HG02610 (cell line): ENCODE results near the gene RNU6-7.

Source experiments
- ATAC-seq: cut with Tn5 transposase; IDR thresholded peaks from one replicate; pipeline ENCODE4 v1.9.1; 2021; ENCODE audit warnings: mild to moderate bottlenecking, moderate library complexity; ENCODE audit not compliant: unreplicated experiment

Gene RNU6-7

DNA sequence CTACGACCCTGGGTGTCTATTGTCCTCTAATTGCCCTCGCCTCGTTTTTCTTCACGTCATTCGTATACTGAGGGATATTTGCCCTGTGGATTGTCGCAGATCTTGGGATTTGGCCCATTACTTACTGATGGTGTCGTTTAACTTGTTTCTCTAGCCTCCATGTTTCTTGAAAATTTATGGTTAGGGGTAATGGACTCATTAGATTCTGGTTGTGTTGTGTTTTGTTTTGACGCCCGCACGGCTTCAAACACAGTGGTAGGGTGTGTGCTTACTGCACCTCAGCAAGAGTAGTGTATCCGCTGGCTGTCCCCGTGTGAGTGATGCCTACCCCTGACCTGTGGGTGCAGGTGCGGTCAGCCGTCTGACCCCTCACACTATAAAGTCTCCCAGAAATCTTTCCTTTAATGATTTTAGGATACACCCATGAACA, 2.1 kb downstream of the RNU6-7 start:
- no peak for ATAC-seq

DNA sequence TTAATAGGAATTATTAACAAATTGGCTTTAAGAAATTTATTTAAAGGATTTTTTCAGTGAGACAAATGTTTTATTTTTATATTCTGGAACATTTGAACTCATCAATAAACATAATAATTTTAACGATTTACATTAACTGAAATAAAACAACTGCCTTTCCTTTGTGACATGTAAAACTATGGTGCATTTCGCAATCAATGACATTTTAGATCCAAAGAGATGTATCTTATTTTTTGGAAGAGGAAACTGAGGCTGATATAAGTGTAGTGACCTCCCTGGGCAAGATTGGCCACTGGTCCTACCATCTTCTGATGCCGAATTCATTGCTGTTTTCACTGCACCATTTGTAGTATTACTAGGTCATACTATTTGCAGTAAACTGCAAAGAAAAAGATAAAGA, 3.7 kb downstream of the RNU6-7 start:
- ATAC-seq = no peak

DNA sequence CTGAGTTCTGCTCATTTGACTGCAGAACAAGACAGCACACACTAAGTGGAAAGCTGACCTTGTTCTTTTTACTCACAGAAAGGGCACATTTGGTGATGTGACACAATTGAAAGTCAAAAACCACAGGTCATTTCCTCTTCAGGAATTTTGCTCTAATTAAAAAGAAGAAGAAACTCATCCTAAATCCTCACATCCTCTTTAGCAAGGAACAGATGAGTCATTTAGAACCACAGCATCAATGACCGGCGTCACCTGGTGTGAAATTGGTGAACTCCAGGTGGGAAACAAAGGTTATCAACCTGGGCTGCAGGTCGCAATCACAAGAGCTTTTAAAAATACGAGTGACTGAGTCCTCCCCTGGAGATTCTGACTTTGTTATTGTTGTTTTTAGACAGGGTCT, 4.1 kb downstream of the RNU6-7 start:
- peak; percentile 22 for ATAC-seq

DNA sequence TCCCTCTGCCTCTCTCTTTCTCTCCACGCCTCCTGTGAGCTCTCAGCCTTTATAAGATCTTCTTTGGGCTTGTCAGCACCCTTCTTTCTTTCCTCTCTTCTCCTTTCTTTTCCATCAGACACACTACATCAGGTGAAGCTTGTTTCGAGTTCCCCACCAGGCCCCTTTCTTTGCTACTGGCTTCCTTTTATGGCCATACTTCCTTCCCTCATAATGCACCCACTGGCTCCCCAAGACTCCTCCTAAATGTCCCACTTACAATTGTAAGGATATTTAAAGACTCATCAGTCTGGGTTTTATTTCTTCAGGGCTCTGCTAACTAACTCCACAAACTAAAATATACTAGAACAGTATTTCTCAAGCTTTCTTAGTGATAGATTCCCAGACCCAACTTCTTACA, 4.7 kb downstream of the RNU6-7 start:
- no peak for ATAC-seq

DNA sequence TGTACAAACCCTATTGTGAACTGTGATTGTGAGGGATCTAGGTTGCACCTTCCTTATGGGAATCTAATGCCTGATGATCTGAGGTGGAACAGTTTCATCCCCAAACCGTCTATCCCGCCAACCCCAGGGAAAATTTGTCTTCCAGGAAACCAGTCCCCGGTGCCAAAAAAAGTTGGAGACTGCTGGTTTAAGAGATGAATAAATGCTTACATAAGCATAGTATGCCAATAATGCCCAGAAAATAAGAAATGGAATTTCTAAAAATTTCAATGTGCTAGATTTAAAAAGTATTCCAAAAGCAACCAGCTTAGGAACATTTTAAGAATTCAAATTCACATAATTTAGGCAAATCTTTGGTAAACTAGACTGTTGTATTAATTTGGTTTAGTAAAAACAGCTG, 6.6 kb downstream of the RNU6-7 start:
- ATAC-seq = no peak

DNA sequence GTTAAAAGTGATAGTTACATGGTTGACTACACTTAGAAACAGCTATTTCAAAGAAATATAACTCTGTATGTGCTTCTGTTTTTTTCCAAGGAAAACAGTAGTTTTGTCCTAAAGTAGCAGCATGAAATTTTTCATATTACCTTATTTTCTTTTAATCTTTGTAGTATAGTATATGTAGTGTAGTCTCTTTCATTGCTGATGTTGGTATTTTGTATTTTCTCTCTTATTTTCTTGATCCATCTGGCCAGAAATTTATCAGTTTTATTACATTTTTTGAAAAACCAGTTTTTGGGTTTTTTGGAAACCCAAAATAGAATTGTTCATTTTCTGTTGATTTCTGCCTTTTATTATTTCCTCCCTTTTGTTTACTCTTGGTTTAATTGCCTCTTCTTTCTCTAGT, 7.6 kb downstream of the RNU6-7 start:
- ATAC-seq = no peak

DNA sequence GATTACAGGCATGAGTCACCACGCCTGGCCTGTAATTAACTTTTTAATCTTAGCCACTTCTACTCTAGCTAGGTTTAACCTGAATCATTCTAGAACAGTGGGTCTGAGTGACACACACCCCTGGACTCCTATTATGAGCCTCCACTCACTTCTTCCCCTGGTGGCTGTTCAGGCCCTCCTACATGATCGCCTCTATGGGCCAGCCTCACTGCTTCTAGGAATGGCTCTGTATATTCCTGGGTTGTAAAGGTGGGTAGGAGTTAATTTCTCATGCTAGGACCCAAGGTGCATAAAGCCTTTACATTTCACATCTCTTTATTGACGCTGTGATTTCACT, 9.2 kb downstream of the RNU6-7 start:
- no peak for ATAC-seq

DNA sequence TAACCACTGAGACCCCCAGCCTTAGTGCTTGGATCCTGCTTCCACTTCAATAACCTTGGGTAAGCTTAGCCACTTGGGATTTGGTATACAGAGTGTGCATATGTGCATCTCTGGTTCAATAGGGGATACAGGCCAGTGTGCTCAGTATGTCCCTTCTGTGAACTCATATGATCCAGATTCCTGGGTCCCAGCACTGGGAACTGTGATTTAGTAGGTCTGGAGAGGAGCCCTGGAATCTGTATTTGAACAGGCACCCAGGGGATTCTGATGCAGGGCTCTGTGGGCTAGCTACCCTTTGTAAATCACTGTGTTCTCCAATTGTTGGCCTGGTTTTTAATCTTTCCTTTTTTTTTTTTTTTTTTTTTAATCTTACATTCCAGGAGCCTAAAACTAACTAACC, 11.0 kb downstream of the RNU6-7 start:
- no peak for ATAC-seq

DNA sequence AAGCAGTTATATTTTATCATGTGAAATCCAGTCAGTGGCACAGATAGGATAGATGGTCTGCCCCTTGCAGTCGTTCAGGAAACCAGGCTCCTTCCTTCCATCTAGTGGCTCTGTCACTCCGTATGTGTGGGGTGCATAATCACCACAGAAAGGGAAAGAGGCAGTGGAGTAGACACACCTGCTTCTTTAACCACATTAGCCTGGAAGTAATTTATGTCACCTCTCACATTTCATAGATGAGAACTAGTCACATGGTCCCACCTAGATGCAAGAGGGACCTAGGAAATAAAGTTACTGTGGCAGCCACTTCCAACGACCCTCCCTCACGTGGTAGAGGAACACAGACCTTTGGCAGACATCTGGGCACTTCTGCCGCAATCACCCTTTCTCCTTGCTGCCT, 15.5 kb downstream of the RNU6-7 start:
- no peak for ATAC-seq

DNA sequence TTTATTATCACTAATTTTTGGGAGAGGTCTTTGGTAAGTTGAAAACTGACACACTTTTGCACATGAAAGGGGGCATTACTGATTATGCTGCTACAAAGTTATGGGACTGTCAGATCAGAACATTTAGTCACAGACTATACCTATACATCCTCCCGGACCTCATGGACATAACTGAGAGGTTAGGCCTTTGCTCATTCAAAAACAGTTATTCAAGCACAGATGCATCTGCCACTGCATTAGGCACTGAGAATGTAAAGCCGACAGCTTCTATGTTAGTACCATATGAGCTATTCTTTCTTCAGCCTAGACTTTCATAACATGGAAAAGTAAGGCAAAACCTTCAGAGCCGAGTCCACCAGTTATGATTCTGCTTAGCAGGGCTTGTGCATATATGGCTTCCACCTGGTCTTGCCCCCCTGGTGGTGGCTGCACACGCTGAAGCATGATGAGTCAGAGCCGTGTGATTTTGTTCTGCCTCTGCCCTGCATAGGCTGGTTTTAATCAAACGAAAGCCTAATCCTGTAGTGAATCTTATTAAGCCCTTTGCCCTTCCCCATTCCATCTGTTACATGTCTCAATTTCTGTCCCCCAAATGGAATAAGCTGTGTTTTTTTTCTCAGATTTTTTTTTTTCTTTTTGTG, 23.0 kb downstream of the RNU6-7 start:
- ATAC-seq = no peak

DNA sequence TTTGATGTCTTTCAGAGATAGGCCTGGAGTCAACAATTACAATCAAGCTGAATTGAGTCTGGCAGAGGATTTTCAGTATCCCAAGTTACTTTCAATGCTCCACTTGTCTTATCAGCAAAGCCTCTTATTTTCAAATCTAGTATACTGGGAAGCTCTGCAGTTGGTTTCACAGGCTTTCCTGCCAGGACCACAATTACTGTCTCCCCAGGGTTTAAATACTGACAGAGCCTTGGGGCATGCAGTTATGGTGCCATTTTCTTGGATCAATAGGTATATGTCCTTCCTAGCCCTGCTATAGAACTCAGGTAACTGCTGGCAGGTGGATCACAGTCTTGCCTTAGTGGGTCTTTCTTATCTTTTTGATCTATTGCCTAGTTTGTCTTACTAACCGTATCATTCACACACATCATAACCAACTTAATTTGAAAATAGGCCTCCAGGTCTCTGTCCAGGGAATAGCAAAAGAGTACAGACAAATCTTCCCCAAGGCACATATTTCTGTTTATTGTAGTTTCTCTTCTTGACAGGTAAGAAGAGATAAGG, 23.6 kb downstream of the RNU6-7 start:
- no peak for ATAC-seq

DNA sequence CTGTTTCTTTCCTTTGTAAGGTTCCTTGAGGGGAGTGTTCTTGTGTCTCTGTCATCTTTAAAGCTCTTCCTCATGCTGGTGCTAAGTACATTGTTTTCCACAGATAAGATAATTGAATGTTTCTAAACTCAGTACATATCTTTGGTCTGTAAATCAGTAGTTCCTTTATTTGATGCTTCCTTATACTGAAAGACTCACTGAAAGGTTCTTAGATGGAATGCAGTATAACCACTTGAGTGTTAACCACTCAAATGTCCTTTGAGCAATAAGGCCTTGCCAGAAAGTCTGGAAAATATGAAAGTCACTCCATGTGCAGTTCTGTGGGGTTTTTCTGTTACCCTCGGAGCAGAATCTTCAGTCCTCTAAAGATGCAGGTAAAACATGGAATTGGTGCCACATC, 24.2 kb downstream of the RNU6-7 start:
- no peak for ATAC-seq

DNA sequence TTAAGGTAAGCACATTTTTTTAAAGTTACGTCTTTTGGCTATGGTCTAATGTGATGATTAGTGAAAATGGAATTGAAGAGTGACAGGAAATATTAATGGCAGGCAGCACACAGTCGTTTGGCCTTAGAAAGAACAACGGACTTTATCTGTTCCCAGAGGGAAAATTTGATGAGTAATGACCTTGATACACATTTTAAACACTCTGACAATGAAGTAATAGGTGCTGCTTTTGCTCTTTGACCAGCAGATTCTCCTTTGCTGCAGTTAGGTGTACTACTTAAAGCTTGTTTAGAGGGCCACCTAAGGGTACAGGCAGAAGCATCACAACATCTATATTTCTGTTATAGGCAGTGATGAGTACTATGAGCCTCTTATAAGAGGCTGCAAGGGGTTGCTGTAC, 28.3 kb downstream of the RNU6-7 start:
- no peak for ATAC-seq

DNA sequence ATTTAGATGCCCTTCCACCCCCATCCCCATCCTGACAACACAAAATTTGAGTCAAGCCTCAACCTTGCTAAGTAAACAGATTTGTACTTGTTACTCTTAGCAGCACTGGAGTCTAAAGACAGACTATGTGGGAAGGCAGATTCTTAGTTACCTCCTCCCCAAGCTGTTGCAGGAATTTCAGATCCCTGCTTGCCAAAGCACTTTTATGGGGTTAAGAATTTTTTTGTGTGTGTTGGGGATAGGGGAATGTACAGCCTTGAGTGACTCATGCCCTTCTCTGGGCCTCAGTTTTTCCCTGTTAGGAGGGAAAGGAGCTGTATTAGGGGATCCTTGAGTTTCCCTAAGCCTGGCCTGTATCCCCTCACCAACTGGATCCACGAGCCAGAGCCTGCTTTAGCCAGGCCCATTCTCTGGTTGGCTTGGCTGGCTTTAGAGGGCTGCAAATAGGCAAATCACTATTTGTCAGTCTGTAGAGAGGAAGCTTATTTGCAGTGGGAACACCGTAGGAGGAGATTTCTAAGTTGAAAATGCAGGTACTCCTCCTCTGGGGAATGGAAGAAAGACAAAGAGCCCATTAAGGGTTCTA, 28.9 kb downstream of the RNU6-7 start:
- ATAC-seq = no peak

DNA sequence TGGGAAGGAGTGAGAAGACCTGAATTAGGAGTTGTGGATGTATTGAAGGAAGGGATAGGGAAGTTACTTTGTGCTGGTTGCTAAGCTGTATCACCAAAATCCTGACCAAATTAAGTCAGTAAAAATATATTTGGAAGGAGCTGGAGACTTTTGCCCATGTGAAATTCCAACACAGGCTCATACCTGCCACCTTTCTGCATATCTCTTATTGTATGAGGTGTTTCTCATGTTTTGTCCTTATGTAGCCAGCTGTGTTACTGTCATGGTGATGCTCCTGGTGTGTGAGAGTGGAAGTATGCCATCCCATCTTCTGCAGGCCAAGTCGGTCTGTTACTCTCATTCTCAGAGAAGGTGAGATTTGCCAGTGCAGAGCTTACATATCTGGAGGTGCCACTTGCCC, 30.6 kb downstream of the RNU6-7 start:
- ATAC-seq = no peak

DNA sequence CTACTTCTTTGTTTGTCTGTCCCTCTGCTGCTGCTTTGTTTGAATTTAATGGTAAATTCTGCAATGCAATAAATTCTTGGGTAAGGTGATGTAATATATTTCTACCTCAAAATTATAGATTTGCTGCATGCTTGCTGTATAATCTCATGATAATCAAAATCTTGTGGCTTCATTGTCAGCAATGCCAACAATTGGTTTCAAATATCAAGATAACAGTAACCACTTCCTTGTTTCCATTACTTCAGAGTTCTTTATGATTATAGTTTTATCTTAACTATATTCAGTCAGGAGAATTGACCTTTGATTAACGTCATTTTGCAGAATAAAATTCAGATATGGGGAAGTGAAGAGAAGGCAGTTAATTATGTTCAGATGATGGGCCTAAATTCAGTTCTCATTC, 31.4 kb downstream of the RNU6-7 start:
- no peak for ATAC-seq

DNA sequence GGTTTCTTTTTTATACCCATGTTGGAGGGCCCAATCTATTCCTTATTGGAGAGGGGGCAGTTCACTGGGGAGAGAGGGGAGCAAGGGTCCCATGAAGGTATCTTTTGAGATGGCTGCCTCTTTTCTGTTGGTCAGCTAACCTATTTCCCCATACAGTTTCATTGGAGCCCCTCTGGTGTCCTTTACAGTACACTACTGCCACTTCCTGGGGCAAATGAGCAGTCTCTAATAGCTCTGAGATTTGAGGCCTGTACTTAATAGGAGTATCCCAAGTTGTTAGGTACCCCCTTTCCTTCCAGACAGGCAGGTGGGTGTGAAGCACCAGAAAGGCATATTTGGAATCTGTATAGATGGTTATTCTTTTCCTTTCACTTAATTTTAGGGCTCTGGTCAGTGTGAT, 42.6 kb downstream of the RNU6-7 start:
- no peak for ATAC-seq

DNA sequence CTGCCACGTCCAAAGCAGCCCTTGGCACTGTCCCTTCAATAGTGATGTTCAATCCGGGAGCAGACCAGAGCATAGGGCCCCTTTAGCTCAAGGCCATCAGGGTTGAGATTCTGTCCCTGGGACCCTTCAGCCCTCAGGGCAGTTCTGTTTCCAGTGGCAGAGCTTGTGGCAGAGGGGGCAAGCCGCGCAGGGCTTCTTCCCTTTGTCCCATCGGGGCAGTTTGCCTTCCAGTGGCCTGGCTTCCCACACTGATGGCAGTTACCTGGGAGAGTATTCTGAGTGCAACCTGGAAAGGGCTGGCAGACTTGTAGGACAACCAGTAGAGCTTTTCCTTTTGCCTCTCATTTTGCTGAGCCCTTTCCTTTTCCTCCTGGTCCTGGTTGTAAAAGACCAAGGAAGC, 44.9 kb downstream of the RNU6-7 start:
- ATAC-seq = no peak

DNA sequence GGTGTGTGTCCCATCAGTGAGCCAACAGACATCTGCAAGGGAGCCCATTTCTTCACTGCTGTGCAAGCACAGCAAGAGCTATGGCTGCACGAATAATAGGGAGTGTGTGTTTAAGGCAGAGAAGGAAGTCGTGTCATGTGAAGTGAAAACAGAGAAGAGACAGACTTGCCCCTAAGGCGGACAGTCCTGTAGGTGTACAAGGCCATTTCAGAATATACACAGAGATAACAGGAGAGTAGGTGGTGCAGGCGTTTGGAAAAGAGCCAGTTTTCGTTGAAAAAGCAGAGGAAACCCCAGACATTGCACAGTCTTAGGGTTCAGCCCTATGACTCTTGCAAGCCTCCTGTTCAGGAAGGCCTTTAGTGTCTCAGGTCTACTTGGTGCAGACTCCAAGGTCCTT, 47.5 kb downstream of the RNU6-7 start:
- ATAC-seq = no peak

DNA sequence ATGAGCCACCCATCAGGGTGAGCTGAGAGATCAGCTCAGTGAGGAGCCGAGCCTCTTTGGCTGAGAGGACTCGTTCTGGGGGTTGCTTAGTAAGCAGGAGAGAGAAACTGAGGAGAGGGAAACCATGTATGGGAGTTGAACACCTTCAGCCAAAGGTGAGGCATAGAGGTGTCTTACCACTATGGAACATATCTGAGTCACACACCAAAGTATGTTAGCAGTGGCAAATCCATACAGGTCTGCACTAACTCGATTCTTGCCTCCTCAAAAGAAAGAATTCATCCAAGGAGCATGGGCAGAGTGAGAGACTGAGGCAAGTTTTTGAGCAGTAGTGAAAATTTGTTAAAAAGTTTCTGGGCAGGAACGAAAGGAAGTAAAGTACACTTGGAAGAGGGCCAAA, 47.9 kb downstream of the RNU6-7 start:
- ATAC-seq = no peak

DNA sequence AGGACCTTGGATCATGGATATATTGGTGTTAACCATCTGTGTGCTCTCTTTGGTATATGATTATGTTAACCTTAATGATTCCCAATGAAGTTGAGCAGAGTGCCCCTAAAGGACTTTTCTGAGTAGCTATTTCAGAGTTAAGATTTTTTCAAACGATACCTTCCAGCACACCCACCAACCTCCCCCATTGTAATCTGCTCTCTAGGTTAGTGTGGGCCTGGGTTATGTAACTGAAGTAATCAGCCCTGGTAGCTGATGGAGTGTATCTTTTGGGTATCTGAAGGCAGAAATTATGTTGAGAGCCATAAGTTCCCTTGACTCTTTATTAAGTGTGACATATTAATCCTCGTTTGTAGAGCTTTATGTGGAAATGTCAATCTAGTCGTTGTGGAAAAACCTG, 48.8 kb downstream of the RNU6-7 start:
- ATAC-seq = no peak

DNA sequence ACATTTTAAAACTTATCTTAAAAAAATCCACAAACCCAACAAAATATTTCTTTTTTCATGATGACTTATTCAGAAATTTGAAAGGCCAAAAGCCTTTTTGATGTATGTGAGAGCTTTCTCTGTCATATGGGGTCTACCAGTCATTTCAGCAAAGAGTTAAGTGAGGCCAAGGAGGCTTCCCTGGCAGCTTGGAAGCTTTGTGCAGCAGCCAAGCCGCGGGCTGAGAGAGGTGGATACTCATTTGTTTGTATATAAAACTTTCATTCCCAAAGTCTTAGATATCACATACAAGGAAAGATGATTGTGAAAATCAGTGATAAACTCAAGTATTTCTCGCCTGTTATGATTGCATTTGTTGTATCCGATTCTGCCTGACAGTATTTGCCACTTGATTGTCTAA, 49.7 kb downstream of the RNU6-7 start:
- no peak for ATAC-seq
